Brain microvascular endothelial cell (primary cell): ENCODE measurements around the gene ZBP1.

Experiments
- DNase-seq: peaks from one replicate; pipeline ENCODE4 v3.0.0-alpha.2; 2020
- H3K27ac ChIP-seq: fragments of 250-450 bp; sonication (Bioruptor Pico); 2 replicates; pipeline ENCODE4 v1.5.1; 2020; ENCODE audit warnings: mild to moderate bottlenecking, moderate library complexity
- H3K27me3 ChIP-seq: fragments of 250-450 bp; sonication (Bioruptor Pico); replicated peaks from 2 replicates; pipeline ENCODE4 v1.5.1; 2020; ENCODE audit warnings: mild to moderate bottlenecking
- H3K36me3 ChIP-seq: fragments of 250-450 bp; sonication (Bioruptor Pico); replicated peaks from 2 replicates; pipeline ENCODE4 v1.5.1; 2020; ENCODE audit warnings: mild to moderate bottlenecking
- H3K4me3 ChIP-seq: 2 replicates; pipeline ENCODE4 v1.5.1; 2011; ENCODE audit warnings: low read depth, mild to moderate bottlenecking, control low read depth, low read length, moderate library complexity
- in situ Hi-C: cut with HindIII; loops from 2 replicates; pipeline ENCODE4 v1.10.0; 2017; ENCODE audit warnings: low sequenced_read_pairs, low pct_ligation_motif_present
- TF ChIP-seq, protein P1 (sequence below): IDR thresholded peaks from 2 replicates; pipeline ENCODE4 v1.5.1; 2011; ENCODE audit warnings: low read depth, mild to moderate bottlenecking, moderate library complexity, low read length, control low read depth, inconsistent platforms; ENCODE audit errors: missing control alignments

The ZBP1 gene

DNA sequence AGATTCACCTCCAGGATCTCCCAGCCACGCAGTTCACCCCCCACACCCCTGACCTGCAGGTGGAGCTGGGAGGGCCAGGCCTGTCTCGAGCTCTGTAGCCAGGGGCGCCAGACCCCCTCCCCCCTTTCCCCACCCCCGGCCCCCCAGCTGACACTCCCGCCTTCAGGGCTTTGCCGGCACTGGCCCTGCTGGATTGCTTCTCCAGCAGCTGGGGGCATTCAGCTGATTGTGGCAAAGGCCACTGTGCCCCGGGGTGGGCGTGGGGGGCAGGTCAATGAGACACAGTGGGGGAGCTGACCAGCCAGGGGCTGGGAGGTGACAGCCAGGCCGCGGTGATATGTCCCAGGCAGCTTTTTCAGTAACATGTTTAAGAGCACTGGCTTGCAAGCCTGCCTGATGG is 22.2 kb downstream of the ZBP1 start:
- in situ Hi-C loops, result no loop called here
- no peaks in the 10 kb centered on the region for H3K36me3 ChIP-seq
- TF ChIP-seq, protein P1, sequence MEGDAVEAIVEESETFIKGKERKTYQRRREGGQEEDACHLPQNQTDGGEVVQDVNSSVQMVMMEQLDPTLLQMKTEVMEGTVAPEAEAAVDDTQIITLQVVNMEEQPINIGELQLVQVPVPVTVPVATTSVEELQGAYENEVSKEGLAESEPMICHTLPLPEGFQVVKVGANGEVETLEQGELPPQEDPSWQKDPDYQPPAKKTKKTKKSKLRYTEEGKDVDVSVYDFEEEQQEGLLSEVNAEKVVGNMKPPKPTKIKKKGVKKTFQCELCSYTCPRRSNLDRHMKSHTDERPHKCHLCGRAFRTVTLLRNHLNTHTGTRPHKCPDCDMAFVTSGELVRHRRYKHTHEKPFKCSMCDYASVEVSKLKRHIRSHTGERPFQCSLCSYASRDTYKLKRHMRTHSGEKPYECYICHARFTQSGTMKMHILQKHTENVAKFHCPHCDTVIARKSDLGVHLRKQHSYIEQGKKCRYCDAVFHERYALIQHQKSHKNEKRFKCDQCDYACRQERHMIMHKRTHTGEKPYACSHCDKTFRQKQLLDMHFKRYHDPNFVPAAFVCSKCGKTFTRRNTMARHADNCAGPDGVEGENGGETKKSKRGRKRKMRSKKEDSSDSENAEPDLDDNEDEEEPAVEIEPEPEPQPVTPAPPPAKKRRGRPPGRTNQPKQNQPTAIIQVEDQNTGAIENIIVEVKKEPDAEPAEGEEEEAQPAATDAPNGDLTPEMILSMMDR, result no peak
- no peak for DNase-seq
- no peaks in the 10 kb centered on the region for H3K27me3 ChIP-seq
- no peak overlapping the region for H3K4me3 ChIP-seq
- H3K27ac ChIP-seq, result no peak overlapping the region

DNA sequence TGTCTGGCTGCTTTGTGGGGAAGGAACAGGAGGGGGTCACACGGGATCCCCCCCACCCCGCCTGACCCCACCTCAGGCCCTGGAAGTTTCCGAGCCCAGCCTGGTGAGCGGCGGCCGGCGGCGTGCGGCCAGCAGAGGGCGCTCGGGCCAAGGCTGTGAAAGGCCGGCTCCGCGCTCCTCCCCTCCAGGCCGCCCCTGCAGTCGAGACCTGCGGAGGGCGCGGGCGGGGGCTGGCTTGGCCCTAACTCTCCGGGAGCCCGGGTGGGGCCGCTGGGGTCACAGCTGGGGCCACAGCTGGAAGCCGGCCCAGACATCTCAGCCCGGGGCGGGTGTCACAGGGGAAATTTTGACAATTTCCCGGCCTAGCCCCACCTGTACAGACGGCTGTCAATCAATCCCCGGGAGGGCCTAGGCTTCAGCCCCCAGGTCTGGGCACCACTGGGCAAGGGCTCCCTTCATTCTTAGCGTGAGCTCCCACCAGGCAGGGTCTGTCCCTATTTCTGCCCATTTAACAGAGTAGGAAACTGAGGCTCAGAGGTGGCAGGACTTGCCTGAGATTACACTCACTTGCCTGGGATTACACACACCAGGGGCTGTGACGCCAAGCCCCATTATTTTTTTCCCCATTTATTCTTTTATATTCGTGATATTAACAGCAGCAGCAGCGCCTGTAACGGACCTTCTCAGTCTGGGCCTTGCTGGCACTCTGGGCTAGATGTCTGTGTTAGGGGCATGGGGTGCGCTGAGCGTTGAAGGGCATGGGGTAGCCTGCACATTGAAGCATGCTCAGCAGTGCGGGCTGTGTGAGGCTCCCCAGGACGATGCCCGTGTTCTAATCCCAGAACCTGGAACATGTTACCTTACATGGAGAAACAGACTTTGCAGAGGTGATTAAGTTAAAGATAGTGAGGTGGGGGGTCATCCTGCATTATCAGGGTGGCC is 23.0 kb downstream of the ZBP1 start:
- TF ChIP-seq, protein P1, result peak; percentile 67
- Histone ChIP-seq H3K4me3 (no peak overlapping the region), H3K27me3 (no peaks in the 10 kb centered on the region), H3K27ac (no peak overlapping the region), H3K36me3 (no peaks in the 10 kb centered on the region)
- peak; percentile 8 for DNase-seq
- in situ Hi-C loops, result no loop called here

DNA sequence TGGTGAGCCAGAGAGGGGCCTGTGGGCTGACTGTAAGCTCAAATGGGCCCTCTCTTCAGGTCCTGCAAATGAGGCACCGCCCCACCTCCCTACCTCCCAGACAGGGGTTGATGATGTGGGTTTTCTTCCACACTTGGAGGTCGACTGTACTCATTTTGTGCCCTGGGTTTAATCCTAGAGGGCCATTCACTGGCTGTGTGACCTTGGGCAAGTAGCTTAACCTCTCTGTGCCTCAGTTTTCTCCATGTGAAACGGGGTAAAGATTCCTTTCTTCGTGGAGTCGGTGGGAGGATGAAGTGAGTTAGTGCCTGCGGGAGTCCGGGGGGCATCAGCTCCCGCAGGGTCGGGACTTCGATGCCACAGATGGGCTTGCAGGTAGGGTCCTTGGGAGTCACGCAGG is 23.9 kb downstream of the ZBP1 start:
- TF ChIP-seq, protein P1, result no peak
- DNase-seq, result no peak
- in situ Hi-C loops, result no loop called here
- Histone ChIP-seq H3K27me3 (no peaks in the 10 kb centered on the region), H3K27ac (no peak overlapping the region), H3K36me3 (no peaks in the 10 kb centered on the region), H3K4me3 (no peak overlapping the region)

DNA sequence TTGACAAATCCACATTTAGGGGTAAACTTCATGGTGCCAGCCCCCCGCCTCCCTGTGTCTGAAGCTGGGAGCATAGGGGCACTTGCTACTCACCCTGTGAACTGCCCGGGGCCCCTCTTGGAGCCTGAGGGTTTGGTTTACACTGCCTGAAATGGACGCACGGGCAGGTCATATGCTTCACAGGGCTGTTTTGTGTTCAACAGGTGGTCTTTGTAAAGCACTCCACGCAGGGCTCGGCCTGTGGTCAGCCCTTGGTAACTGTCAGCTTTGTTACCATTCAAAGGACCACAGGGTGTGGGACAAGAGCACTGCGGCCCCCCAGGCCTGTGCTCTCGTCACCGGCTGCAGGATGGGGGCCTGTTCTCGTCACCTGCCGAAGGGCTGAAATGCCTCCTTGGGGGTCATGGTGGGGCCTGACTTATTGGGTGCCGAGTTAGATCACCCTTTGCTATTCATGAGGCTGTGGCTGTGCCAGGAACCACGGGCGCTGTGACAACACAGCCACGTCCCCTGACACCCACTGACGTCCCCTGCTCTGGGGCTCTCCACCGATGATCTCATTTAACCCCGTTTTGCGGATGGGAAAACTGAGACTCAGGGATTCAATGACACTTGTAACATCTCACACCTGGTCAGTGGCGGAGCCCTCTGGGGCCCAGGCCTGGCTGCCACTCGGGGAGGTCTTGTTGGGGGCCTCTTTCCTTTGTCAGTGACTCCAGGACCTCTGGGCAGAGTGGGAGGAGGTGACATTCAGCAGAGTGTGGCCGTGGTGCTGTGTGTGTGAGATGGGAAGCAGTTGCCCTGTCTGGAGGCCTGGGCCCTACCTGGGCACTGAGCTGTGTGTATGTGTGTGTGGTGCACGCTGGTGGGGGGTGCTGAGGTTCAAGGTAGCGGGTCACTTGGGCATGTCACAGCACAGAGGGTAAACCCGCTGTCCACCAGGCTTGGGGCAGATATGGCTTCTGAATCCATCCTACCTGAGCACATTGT is 24.9 kb downstream of the ZBP1 start:
- no peaks in the 10 kb centered on the region for H3K36me3 ChIP-seq
- in situ Hi-C loops, result no loop called here
- H3K4me3 ChIP-seq, result no peak overlapping the region
- no peak overlapping the region for H3K27ac ChIP-seq
- TF ChIP-seq, protein P1, result no peak
- H3K27me3 ChIP-seq, result no peaks in the 10 kb centered on the region
- DNase-seq, result no peak

DNA sequence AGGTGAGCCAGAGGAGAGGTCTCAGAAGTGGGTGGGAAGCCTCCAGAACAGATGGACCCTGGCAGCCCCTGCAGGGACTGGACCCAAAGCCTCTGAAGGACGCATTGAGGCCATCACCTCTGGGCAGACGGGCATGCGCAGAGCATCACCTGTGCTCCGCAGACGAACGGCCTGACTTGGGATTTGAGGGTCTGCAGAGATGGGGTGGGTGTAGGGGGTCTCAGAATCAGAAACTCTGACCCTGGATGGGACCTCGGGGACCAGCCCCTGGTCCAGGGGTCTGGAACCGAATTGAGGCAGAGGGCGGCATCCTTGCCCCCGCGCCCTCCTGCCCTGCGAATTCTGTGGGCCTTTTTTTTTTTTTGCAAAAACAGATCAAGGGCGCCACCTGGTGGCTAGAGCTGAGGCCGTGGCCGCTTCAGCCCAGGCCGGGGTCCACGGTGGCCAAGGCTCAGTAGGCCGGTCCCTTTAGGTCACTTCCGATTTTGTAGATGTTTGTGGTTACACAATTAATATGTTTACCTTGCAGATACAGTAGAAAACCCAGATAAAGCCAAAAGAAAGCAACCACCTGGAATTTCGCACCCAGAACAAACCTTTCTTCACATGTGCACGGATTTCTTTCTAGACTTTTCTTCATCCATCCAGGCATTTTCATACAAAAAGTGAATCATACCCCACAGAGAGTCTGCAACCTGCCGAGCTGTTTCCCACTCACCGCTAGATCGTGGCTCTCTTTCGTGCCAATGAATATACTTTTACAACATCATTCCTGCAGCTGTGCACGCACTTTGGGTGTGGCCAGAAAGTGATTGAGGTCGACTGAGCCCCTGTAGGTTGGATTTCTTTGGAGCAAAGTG is 25.9 kb downstream of the ZBP1 start:
- H3K36me3 ChIP-seq, result no peaks in the 10 kb centered on the region
- no peak for DNase-seq
- in situ Hi-C loops, result no loop called here
- H3K27me3 ChIP-seq, result no peaks in the 10 kb centered on the region
- H3K27ac ChIP-seq, result no peak overlapping the region
- H3K4me3 ChIP-seq, result no peak overlapping the region
- TF ChIP-seq, protein P1, result peak; percentile 91
